ENCODE measurements around the gene PRXL2A. TPM values are rescaled to one million over a fixed set of nuclear protein-coding genes. Genes with fewer than 3 reads are reported as not detected.
A peak's percentile ranks its signal among the peaks of the same experiment; 100 is the strongest.

The PRXL2A gene
- polyA plus RNA-seq, 1 donor = 99.8 TPM

GRCh38 chr10:80382989-80383388, 25.4 kb upstream of the PRXL2A start:
- H3K4me3 ChIP-seq (ENCODE audit: low read length) = no peak overlapping the region
- peaks cover 6% of the 10 kb centered on the region for H3K4me1 ChIP-seq (ENCODE audit: control insufficient read depth, insufficient read depth, low read length)
- H3K36me3 ChIP-seq (ENCODE audit: control insufficient read depth, insufficient read depth, low read length) = no peaks in the 10 kb centered on the region
- no peaks in the 10 kb centered on the region for H3K27me3 ChIP-seq (ENCODE audit: control insufficient read depth, insufficient read depth, low read length)
- no peaks in the 10 kb centered on the region for H3K9me3 ChIP-seq (ENCODE audit: control insufficient read depth, low read depth, low read length)
- H3K27ac ChIP-seq (ENCODE audit: low read length) = no peak overlapping the region
- WGBS (ENCODE audit: insufficient coverage, low lambda C conversion rate) = no CpG with 5 or more reads among the region's 4 CpGs
- DNase-seq = peak in 1 of 2 donors; percentile 42

DNA sequence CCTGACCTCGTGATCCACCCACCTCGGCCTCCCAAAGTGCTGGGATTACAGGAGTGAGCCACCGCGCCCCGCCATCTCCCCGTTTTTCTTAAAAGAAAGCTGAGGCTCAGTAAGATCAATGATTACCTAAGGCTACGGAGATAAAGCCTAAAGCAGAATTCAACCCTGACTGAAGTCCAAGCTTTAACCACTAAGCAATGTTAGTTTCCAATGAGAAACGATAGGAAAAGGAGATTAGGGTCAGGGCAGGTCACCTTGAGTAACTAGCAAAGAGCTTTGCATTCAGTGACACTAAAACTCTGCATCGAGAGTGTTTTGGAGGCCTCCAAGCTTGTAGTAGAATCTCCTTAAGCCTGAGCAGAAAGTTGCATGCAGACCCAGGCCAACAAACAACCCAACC, 17.6 kb upstream of the PRXL2A start:
- DNase-seq = peak; percentile 65 to 67
- peak overlapping the region; percentile 30 for H3K27ac ChIP-seq (ENCODE audit: low read length)
- H3K9me3 ChIP-seq (ENCODE audit: control insufficient read depth, low read depth, low read length) = no peaks in the 10 kb centered on the region
- no peaks in the 10 kb centered on the region for H3K27me3 ChIP-seq (ENCODE audit: control insufficient read depth, insufficient read depth, low read length)
- peaks cover 3% of the 10 kb centered on the region for H3K4me1 ChIP-seq (ENCODE audit: control insufficient read depth, insufficient read depth, low read length)
- WGBS (ENCODE audit: insufficient coverage, low lambda C conversion rate) = 20% methylated on average over 1 of the region's 9 CpGs
- H3K36me3 ChIP-seq (ENCODE audit: control insufficient read depth, insufficient read depth, low read length) = no peaks in the 10 kb centered on the region
- no peak overlapping the region for H3K4me3 ChIP-seq (ENCODE audit: low read length)

- no CpG with 5 or more reads among the region's 6 CpGs for WGBS (ENCODE audit: insufficient coverage, low lambda C conversion rate)
- DNase-seq = no peak
- no peaks in the 10 kb centered on the region for H3K36me3 ChIP-seq (ENCODE audit: control insufficient read depth, insufficient read depth, low read length)
Observed at GRCh38 chr10:80392250-80392649, 16.1 kb upstream of the PRXL2A start.

DNA sequence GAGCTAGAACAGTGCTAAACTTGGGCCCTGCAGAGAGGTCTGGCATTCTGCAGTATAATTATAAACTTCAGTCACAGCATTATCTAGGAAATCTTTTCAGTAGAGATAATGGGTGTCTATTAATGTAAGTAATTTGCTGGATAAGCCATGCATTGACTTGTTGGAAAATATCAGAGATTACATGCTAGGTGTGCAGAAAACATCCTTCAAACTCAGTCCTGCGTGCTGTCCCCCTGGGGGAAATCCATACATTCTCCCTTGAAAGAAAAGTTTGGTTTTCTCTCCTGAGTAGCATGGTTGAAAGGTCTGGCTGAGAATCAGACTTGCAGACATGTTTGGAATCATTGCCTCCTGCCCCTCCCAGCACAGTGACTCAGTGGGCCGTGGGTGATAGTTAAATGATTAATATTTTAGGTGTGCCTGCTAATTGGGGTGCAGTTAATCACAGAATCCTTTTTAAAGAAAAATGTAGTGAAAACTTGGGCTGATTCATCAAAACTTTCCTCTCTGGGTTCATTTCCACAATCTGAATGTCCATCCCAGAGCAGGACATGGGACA, 13.9 kb upstream of the PRXL2A start:
- no CpG with 5 or more reads among the region's 2 CpGs for WGBS (ENCODE audit: insufficient coverage, low lambda C conversion rate)
- Histone ChIP-seq H3K4me3 (ENCODE audit: low read length) (no peak overlapping the region), H3K36me3 (ENCODE audit: control insufficient read depth, insufficient read depth, low read length) (no peaks in the 10 kb centered on the region), H3K4me1 (ENCODE audit: control insufficient read depth, insufficient read depth, low read length) (peaks cover 3% of the 10 kb centered on the region), H3K27ac (ENCODE audit: low read length) (no peak overlapping the region), H3K9me3 (ENCODE audit: control insufficient read depth, low read depth, low read length) (no peaks in the 10 kb centered on the region), H3K27me3 (ENCODE audit: control insufficient read depth, insufficient read depth, low read length) (no peaks in the 10 kb centered on the region)
- no peak for DNase-seq

More at GRCh38 chr10:80392250-80392649, 16.1 kb upstream of the PRXL2A start:
- no peaks in the 10 kb centered on the region for H3K27me3 ChIP-seq (ENCODE audit: control insufficient read depth, insufficient read depth, low read length)
- peaks cover 3% of the 10 kb centered on the region for H3K4me1 ChIP-seq (ENCODE audit: control insufficient read depth, insufficient read depth, low read length)
- no peaks in the 10 kb centered on the region for H3K9me3 ChIP-seq (ENCODE audit: control insufficient read depth, low read depth, low read length)
- no peak overlapping the region for H3K4me3 ChIP-seq (ENCODE audit: low read length)
- H3K27ac ChIP-seq (ENCODE audit: low read length) = no peak overlapping the region

DNA sequence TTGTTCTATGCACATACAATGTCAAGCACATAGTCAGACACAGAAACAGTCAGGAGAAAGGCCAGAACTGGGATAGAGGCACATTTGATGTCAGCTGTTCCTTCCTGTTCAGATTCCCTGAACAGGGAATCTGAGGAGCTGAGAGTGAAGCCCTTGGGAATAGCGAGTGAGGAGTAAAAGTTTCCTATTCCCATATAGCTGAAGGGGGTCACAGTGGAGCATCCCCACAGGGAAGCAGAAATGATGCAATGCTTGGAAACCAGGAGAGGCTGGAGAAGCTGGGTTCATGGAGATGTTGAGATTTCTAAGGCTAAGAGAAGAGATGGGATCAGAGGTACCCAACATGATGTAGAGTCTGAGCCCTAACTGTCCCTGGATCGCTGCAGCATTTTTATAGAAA, 11.3 kb upstream of the PRXL2A start:
- Histone ChIP-seq H3K36me3 (ENCODE audit: control insufficient read depth, insufficient read depth, low read length) (no peaks in the 10 kb centered on the region), H3K9me3 (ENCODE audit: control insufficient read depth, low read depth, low read length) (no peaks in the 10 kb centered on the region)
- no CpG with 5 or more reads among the region's 2 CpGs for WGBS (ENCODE audit: insufficient coverage, low lambda C conversion rate)

DNA sequence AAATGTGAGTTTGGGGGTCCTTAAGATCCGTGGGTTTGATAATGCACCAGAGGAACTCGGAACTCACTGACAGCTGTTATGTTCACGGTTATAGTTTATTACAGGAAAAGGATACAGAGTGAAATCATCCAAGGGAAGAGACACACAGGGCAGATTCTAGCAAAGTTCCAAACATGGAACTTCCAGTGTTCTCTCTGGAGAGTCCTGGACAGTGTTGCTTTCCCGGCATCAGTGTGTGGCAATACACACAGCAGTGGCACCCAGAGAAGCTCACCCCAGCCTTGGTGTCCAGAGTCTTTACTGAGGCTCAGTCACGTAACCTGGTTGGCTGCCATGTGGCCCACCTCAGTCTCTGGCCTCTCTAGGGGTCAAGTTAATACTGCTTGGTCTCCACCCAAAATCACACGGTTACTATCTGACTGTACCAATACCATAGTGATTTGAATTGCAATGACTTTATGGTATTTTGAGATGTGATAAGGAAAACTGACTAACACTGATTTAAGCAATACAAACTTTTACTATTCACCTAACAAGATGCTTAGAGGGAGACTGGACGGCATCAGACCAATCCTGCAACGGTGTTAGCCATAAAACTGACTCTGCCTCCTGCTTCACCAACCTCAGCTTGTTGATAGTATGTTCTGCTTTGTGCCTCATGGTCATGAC, 8.1 kb upstream of the PRXL2A start:
- no peak overlapping the region for H3K4me3 ChIP-seq (ENCODE audit: low read length)
- no peaks in the 10 kb centered on the region for H3K4me1 ChIP-seq (ENCODE audit: control insufficient read depth, insufficient read depth, low read length)
- no peaks in the 10 kb centered on the region for H3K9me3 ChIP-seq (ENCODE audit: control insufficient read depth, low read depth, low read length)
- H3K27me3 ChIP-seq (ENCODE audit: control insufficient read depth, insufficient read depth, low read length) = no peaks in the 10 kb centered on the region
- DNase-seq = no peak
- H3K27ac ChIP-seq (ENCODE audit: low read length) = no peak overlapping the region
- no peaks in the 10 kb centered on the region for H3K36me3 ChIP-seq (ENCODE audit: control insufficient read depth, insufficient read depth, low read length)
- no CpG with 5 or more reads among the region's 8 CpGs for WGBS (ENCODE audit: insufficient coverage, low lambda C conversion rate)

More for the DNA sequence above, 11.3 kb upstream of the PRXL2A start:
- DNase-seq = no peak
- H3K4me1 ChIP-seq (ENCODE audit: control insufficient read depth, insufficient read depth, low read length) = no peaks in the 10 kb centered on the region
- no peaks in the 10 kb centered on the region for H3K27me3 ChIP-seq (ENCODE audit: control insufficient read depth, insufficient read depth, low read length)
- no peak overlapping the region for H3K4me3 ChIP-seq (ENCODE audit: low read length)
- no peak overlapping the region for H3K27ac ChIP-seq (ENCODE audit: low read length)

DNA sequence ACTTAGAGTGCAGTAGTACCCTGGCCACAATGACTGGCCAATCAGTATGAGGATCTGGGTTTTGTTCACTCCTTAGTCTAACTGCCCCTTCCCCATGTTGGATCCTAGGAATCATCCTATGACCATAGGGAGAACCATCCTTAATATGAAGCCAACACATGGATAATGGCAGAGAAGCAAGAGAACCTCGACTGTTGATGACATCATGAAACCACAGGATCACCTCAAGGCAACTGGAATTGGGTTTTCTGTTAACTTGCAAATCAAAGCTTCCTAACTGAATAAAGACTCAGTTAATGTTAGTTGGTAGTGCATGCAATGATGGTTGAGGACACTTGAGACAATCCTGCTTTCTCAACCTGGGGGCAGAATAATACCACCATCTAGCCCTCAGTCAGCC, 3.3 kb upstream of the PRXL2A start:
- Histone ChIP-seq H3K4me3 (ENCODE audit: low read length) (no peak overlapping the region), H3K36me3 (ENCODE audit: control insufficient read depth, insufficient read depth, low read length) (no peaks in the 10 kb centered on the region), H3K27ac (ENCODE audit: low read length) (no peak overlapping the region), H3K4me1 (ENCODE audit: control insufficient read depth, insufficient read depth, low read length) (peaks cover 20% of the 10 kb centered on the region), H3K9me3 (ENCODE audit: control insufficient read depth, low read depth, low read length) (no peaks in the 10 kb centered on the region), H3K27me3 (ENCODE audit: control insufficient read depth, insufficient read depth, low read length) (no peaks in the 10 kb centered on the region)
- no peak for DNase-seq
- WGBS (ENCODE audit: insufficient coverage, low lambda C conversion rate) = no CpG with 5 or more reads among the region's 1 CpG

DNA sequence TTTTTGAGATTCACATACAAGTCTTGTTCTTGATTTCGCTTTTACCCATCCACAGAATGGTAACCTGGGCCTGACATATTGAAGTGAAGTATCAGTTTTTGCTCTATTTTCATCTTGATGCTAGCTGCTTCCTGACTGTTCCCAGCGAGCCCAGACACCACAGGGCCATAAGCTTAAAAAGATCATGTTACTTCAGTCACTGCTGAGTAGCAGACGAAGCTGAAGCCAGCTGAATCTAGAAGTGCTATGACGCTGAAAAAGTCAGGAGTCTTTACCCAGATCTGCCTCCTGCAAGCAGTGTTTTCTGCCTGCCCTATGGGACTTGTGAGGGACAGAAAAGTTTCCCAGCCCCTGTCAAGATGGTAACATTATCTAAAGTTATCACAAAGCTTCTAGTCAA, 2.7 kb upstream of the PRXL2A start:
- WGBS (ENCODE audit: insufficient coverage, low lambda C conversion rate) = 100% methylated on average over 1 of the region's 4 CpGs
- no peaks in the 10 kb centered on the region for H3K36me3 ChIP-seq (ENCODE audit: control insufficient read depth, insufficient read depth, low read length)
- H3K27me3 ChIP-seq (ENCODE audit: control insufficient read depth, insufficient read depth, low read length) = no peaks in the 10 kb centered on the region
- peaks cover 26% of the 10 kb centered on the region for H3K4me1 ChIP-seq (ENCODE audit: control insufficient read depth, insufficient read depth, low read length)
- no peaks in the 10 kb centered on the region for H3K9me3 ChIP-seq (ENCODE audit: control insufficient read depth, low read depth, low read length)
- no peak for DNase-seq
- no peak overlapping the region for H3K4me3 ChIP-seq (ENCODE audit: low read length)
- H3K27ac ChIP-seq (ENCODE audit: low read length) = no peak overlapping the region

- peak in 1 of 2 donors; percentile 37 for DNase-seq
- Histone ChIP-seq H3K9me3 (ENCODE audit: control insufficient read depth, low read depth, low read length) (no peaks in the 10 kb centered on the region), H3K36me3 (ENCODE audit: control insufficient read depth, insufficient read depth, low read length) (no peaks in the 10 kb centered on the region), H3K4me3 (ENCODE audit: low read length) (no peak overlapping the region), H3K4me1 (ENCODE audit: control insufficient read depth, insufficient read depth, low read length) (peaks cover 32% of the 10 kb centered on the region), H3K27ac (ENCODE audit: low read length) (no peak overlapping the region), H3K27me3 (ENCODE audit: control insufficient read depth, insufficient read depth, low read length) (no peaks in the 10 kb centered on the region)
- WGBS (ENCODE audit: insufficient coverage, low lambda C conversion rate) = 80% methylated on average over 1 of the region's 4 CpGs
Observed at GRCh38 chr10:80406204-80406603, 2.1 kb upstream of the PRXL2A start.

- H3K27ac ChIP-seq (ENCODE audit: low read length) = peak overlapping the region; percentile 90
- peak overlapping the region; percentile 77 for H3K4me3 ChIP-seq (ENCODE audit: low read length)
- peaks cover 45% of the 10 kb centered on the region for H3K4me1 ChIP-seq (ENCODE audit: control insufficient read depth, insufficient read depth, low read length)
- H3K36me3 ChIP-seq (ENCODE audit: control insufficient read depth, insufficient read depth, low read length) = no peaks in the 10 kb centered on the region
- 0% methylated on average over 5 of the region's 16 CpGs for WGBS (ENCODE audit: insufficient coverage, low lambda C conversion rate)
- no peaks in the 10 kb centered on the region for H3K9me3 ChIP-seq (ENCODE audit: control insufficient read depth, low read depth, low read length)
- no peaks in the 10 kb centered on the region for H3K27me3 ChIP-seq (ENCODE audit: control insufficient read depth, insufficient read depth, low read length)
- DNase-seq = peak in 1 of 2 donors; percentile 76
Observed at GRCh38 chr10:80407812-80408241, 524 bp upstream of the PRXL2A start.

- Histone ChIP-seq H3K9me3 (ENCODE audit: control insufficient read depth, low read depth, low read length) (no peaks in the 10 kb centered on the region), H3K27me3 (ENCODE audit: control insufficient read depth, insufficient read depth, low read length) (no peaks in the 10 kb centered on the region), H3K4me1 (ENCODE audit: control insufficient read depth, insufficient read depth, low read length) (peaks cover 57% of the 10 kb centered on the region), H3K36me3 (ENCODE audit: control insufficient read depth, insufficient read depth, low read length) (no peaks in the 10 kb centered on the region), H3K4me3 (ENCODE audit: low read length) (peak overlapping the region; percentile 77), H3K27ac (ENCODE audit: low read length) (peak overlapping the region; percentile 90)
- DNase-seq = no peak
- WGBS (ENCODE audit: insufficient coverage, low lambda C conversion rate) = no CpG with 5 or more reads among the region's 12 CpGs
Observed at GRCh38 chr10:80409121-80409520, 770 bp downstream of the PRXL2A start.
